IMR-90 (cell line): ENCODE results near the gene POLR2E. TPM values are rescaled to one million over a fixed set of nuclear protein-coding genes. Genes with fewer than 3 reads are reported as not detected.

Source experiments
- ATAC-seq: fragments of 200-7000 bp; cut with Tn5 transposase; 2 replicates; pipeline ENCODE4 v1.9.1; 2020; ENCODE audit warnings: low read depth, mild to moderate bottlenecking, moderate library complexity
- BruUV-seq: library from RNA; stranded (reverse); fragments of 400-500 nt; replicated peaks from 2 replicates; lab custom pipeline; 2021; lab: Mats Ljungman, UMichigan
- CTCF ChIA-PET: fragments of 300-600 bp; formaldehyde crosslinking; extraction: SDS; loops from one replicate; lab custom pipeline; 2021; ENCODE audit warnings: antibody characterized with exemption; lab: Yijun Ruan, JAX
- POLR2A ChIA-PET: fragments of 300-600 bp; sonication (Branson Sonifier 250); formaldehyde crosslinking; loops from one replicate; lab custom pipeline; 2022; ENCODE audit warnings: antibody characterized with exemption; ENCODE audit not compliant: unreplicated experiment; lab: Charles Lee
- DNase-seq: peaks from one replicate; pipeline ENCODE4 v3.0.0; 2013
- H2AFZ ChIP-seq: replicated peaks from 2 replicates; pipeline ENCODE3; 2013; ENCODE audit warnings: low read length, mild to moderate bottlenecking; ENCODE audit not compliant: poor library complexity
- H2AK5ac ChIP-seq: 2 replicates; pipeline ENCODE4 v1.6.1; 2013; ENCODE audit warnings: low read depth, low read length, inconsistent platforms
- H2AK9ac ChIP-seq: replicated peaks from 2 replicates; pipeline ENCODE3; 2013; ENCODE audit warnings: mild to moderate bottlenecking, low read depth, low read length, moderate library complexity; ENCODE audit not compliant: poor library complexity
- H2BK120ac ChIP-seq: 2 replicates; pipeline ENCODE4 v1.6.1; 2013; ENCODE audit warnings: low read depth, low read length, inconsistent platforms
- H2BK15ac ChIP-seq: 3 replicates; pipeline ENCODE4 v1.6.1; 2013; ENCODE audit warnings: low read depth, low read length, inconsistent platforms
- H2BK20ac ChIP-seq: 2 replicates; pipeline ENCODE4 v1.6.1; 2013; ENCODE audit warnings: low read depth, mild to moderate bottlenecking, inconsistent platforms, low read length, moderate library complexity
- H2BK5ac ChIP-seq: 2 replicates; pipeline ENCODE4 v1.6.1; 2013; ENCODE audit warnings: mild to moderate bottlenecking, low read depth, low read length, inconsistent platforms; ENCODE audit not compliant: poor library complexity, severe bottlenecking
- H3K14ac ChIP-seq: replicated peaks from 2 replicates; pipeline ENCODE4 v1.6.1; 2013; ENCODE audit warnings: low read depth, low read length, inconsistent platforms
- H3K18ac ChIP-seq: 2 replicates; pipeline ENCODE4 v1.6.1; 2013; ENCODE audit warnings: low read depth, low read length, control low read depth
- H3K23ac ChIP-seq: 2 replicates; pipeline ENCODE4 v1.6.1; 2013; ENCODE audit warnings: low read depth, low read length, inconsistent platforms
- H3K27ac ChIP-seq: 2 replicates; pipeline ENCODE4 v1.5.1; 2013; ENCODE audit warnings: mild to moderate bottlenecking, control low read depth, low read length; ENCODE audit not compliant: insufficient read depth
- H3K27me3 ChIP-seq: 2 replicates; pipeline ENCODE4 v1.6.1; 2013; ENCODE audit warnings: low read length; ENCODE audit not compliant: control insufficient read depth, insufficient read depth
- H3K36me3 ChIP-seq: 2 replicates; pipeline ENCODE4 v1.6.1; 2013; ENCODE audit warnings: low read length, mixed read lengths; ENCODE audit not compliant: control insufficient read depth, insufficient read depth
- H3K4ac ChIP-seq: 2 replicates; pipeline ENCODE4 v1.6.1; 2013; ENCODE audit warnings: low read depth, low read length, inconsistent platforms
- H3K4me1 ChIP-seq: 2 replicates; pipeline ENCODE4 v1.6.1; 2013; ENCODE audit warnings: low read length, mixed read lengths; ENCODE audit not compliant: control insufficient read depth, insufficient read depth
- H3K4me2 ChIP-seq: 2 replicates; pipeline ENCODE4 v1.6.1; 2013; ENCODE audit warnings: low read depth, mild to moderate bottlenecking, control low read depth, low read length, moderate library complexity
- H3K4me3 ChIP-seq: 2 replicates; pipeline ENCODE4 v1.5.1; 2013; ENCODE audit warnings: low read depth, mild to moderate bottlenecking, control low read depth, low read length, moderate library complexity; ENCODE audit not compliant: insufficient read depth
- H3K56ac ChIP-seq: 2 replicates; pipeline ENCODE4 v1.6.1; 2013; ENCODE audit warnings: low read length, inconsistent platforms; ENCODE audit not compliant: insufficient read depth; ENCODE audit errors: extremely low read depth
- H3K79me1 ChIP-seq, 2 experiments: 2 replicates each; pipeline ENCODE4 v1.6.1; 2013; ENCODE audit warnings: low read length in 2 of 2, inconsistent platforms in 1 of 2, low read depth in 1 of 2
- H3K9ac ChIP-seq: 2 replicates; pipeline ENCODE4 v1.6.1; 2013; ENCODE audit warnings: low read depth, low read length, control low read depth
- H3K9me1 ChIP-seq: 2 replicates; pipeline ENCODE4 v1.6.1; 2013; ENCODE audit warnings: low read length, inconsistent platforms; ENCODE audit not compliant: insufficient read depth
- H3K9me3 ChIP-seq: 2 replicates; pipeline ENCODE4 v1.6.1; 2013; ENCODE audit warnings: low read length; ENCODE audit not compliant: control insufficient read depth, insufficient read depth
- H4K20me1 ChIP-seq: 2 replicates; pipeline ENCODE4 v1.6.1; 2013; ENCODE audit warnings: low read length, inconsistent platforms; ENCODE audit not compliant: insufficient read depth
- H4K5ac ChIP-seq: 2 replicates; pipeline ENCODE4 v1.6.1; 2013; ENCODE audit warnings: mild to moderate bottlenecking, low read depth, low read length, control low read depth
- H4K8ac ChIP-seq, 2 experiments: 2 replicates each; pipeline ENCODE4 v1.6.1; 2013; ENCODE audit warnings: low read depth in 2 of 2, low read length in 2 of 2, control low read depth in 1 of 2, inconsistent platforms in 1 of 2
- H4K91ac ChIP-seq: 2 replicates; pipeline ENCODE4 v1.6.1; 2013; ENCODE audit warnings: low read depth, low read length, inconsistent platforms; ENCODE audit not compliant: insufficient read depth
- CEBPB ChIP-seq: IDR thresholded peaks from 2 replicates; pipeline ENCODE4 v1.6.1; 2012; ENCODE audit warnings: low read depth, low read length, improper control_type of control experiment
- CHD1 ChIP-seq: IDR thresholded peaks from 2 replicates; pipeline ENCODE4 v1.6.1; 2012; ENCODE audit warnings: low read depth, low read length, improper control_type of control experiment
- ELK1 ChIP-seq: fragments of 150-350 bp; IDR thresholded peaks from 2 replicates; pipeline ENCODE4 v1.6.1; 2016; ENCODE audit warnings: low read depth, mild to moderate bottlenecking, low read length, moderate library complexity, borderline replicate concordance
- FOS ChIP-seq: fragments of 150-350 bp; IDR thresholded peaks from 2 replicates; pipeline ENCODE4 v1.6.1; 2016; ENCODE audit warnings: low read depth, low read length
- MAZ ChIP-seq: IDR thresholded peaks from 2 replicates; pipeline ENCODE4 v1.6.1; 2012; ENCODE audit warnings: low read depth, mild to moderate bottlenecking, low read length, improper control_type of control experiment, moderate library complexity, borderline replicate concordance
- MXI1 ChIP-seq: IDR thresholded peaks from 2 replicates; pipeline ENCODE4 v1.6.1; 2012; ENCODE audit warnings: low read depth, mild to moderate bottlenecking, low read length, moderate library complexity, borderline replicate concordance
- NFE2L2 ChIP-seq: fragments of 150-350 bp; IDR thresholded peaks from 2 replicates; pipeline ENCODE4 v1.6.1; 2016; ENCODE audit warnings: low read depth, mild to moderate bottlenecking, low read length
- POLR2A ChIP-seq: IDR thresholded peaks from 2 replicates; pipeline ENCODE4 v1.6.1; 2012; ENCODE audit warnings: mild to moderate bottlenecking, low read depth, low read length
- RAD21 ChIP-seq: IDR thresholded peaks from 2 replicates; pipeline ENCODE4 v1.6.1; 2012; ENCODE audit warnings: low read length, improper control_type of control experiment
- RCOR1 ChIP-seq: IDR thresholded peaks from 2 replicates; pipeline ENCODE4 v1.6.1; 2012; ENCODE audit warnings: mild to moderate bottlenecking, low read length, improper control_type of control experiment; ENCODE audit not compliant: insufficient replicate concordance
- RFX5 ChIP-seq: IDR thresholded peaks from 2 replicates; pipeline ENCODE4 v1.8.0; 2012; ENCODE audit warnings: low read depth, mild to moderate bottlenecking, low read length, moderate library complexity
- USF2 ChIP-seq: fragments of 150-350 bp; IDR thresholded peaks from 2 replicates; pipeline ENCODE4 v1.6.1; 2017; ENCODE audit warnings: mild to moderate bottlenecking, antibody characterized with exemption, low read length, low read depth
- WGBS, 2 experiments: methylation state at CpG; one replicate each; pipeline versions ENCODE4 v1.1.5 to v1.1.7; 2013; ENCODE audit warnings: missing lambda C conversion rate in 2 of 2; ENCODE audit not compliant: insufficient read length in 1 of 2; ENCODE audit errors: extremely low coverage in 2 of 2; 5-methylcytosine and 5-hydroxymethylcytosine counted together
- dilution Hi-C: fragments of 300-500 bp; cut with HindIII; formaldehyde crosslinking; loops from one replicate; pipeline ENCODE4 v1.14.3; 2018; ENCODE audit warnings: low sequenced_read_pairs; ENCODE audit not compliant: unreplicated experiment
- in situ Hi-C: fragments of 300-500 bp; cut with MboI; formaldehyde crosslinking; loops from 3 replicates; pipeline ENCODE4 v1.14.3; 2019; ENCODE audit warnings: low sequenced_read_pairs, inconsistent platforms, mixed read lengths
- intact Hi-C: fragments of 100-400 bp; cut with micrococcal nuclease; formaldehyde crosslinking; loops from 2 replicates; pipeline ENCODE4 v1.10.0; 2022
- polyA plus RNA-seq, 3 experiments: library from polyadenylated mRNA; depleted of rRNA; stranded (reverse); fragments of >200 nt; gene quantifications; 2 replicates each; pipeline ENCODE4 v1.2.3, GENCODE V29; 2012; ENCODE audit warnings: low replicate concordance in 1 of 3
- total RNA-seq: library from RNA; depleted of rRNA; stranded (reverse); fragments of >200 nt; gene quantifications from 2 replicates; pipeline ENCODE4 v1.2.3, GENCODE V29; 2012

POLR2E gene
- total and polyA plus RNA-seq, 2 of the 4 experiments (the other 2 are of a cell fraction), result 294 to 391 TPM

- TF ChIP-seq ELK1 (no peak), CEBPB (no peak)
Observed at GRCh38 chr19:1053176-1054101, 41.7 kb downstream of the POLR2E start (continued).

GRCh38 chr19:1052349-1052975, 42.7 kb downstream of the POLR2E start:
- no peak overlapping the region for H2BK5ac ChIP-seq
- WGBS, 2 experiments, result no CpG with 5 or more reads among the region's 5 CpGs
- intact Hi-C loops (no loop called here), dilution Hi-C loops (no loop called here), in situ Hi-C loops (no loop called here)
- ChIA-PET POLR2A (no interaction called here), CTCF (no interaction called here)
- H3K4me2 ChIP-seq, result no peak overlapping the region
- H2AK9ac ChIP-seq, result no peak overlapping the region
- H2BK120ac ChIP-seq, result no peak overlapping the region
- TF ChIP-seq CEBPB (no peak), USF2 (no peak), POLR2A (no peak), FOS (no peak), MAZ (no peak), RCOR1 (no peak), NFE2L2 (no peak), ELK1 (no peak), RFX5 (no peak), CHD1 (no peak), RAD21 (no peak), MXI1 (no peak)
- no peaks in the 10 kb centered on the region for H3K9me1 ChIP-seq
- DNase-seq, result no peak
- no peak overlapping the region for H3K56ac ChIP-seq
- no peak overlapping the region for H3K23ac ChIP-seq
- no peak overlapping the region for H3K4me3 ChIP-seq
- H3K27ac ChIP-seq, result no peak overlapping the region
- H3K79me1 ChIP-seq, result no peaks in the 10 kb centered on the region
- peaks cover 27% of the 10 kb centered on the region for H3K9me3 ChIP-seq
- no peak overlapping the region for H4K91ac ChIP-seq
- no peak overlapping the region for H2AK5ac ChIP-seq
- no peak overlapping the region for H3K4ac ChIP-seq
- H2BK20ac ChIP-seq, result no peak overlapping the region
- no peak overlapping the region for H3K9ac ChIP-seq
- H3K18ac ChIP-seq, result no peak overlapping the region
- no peak for ATAC-seq
- H3K27me3 ChIP-seq, result no peaks in the 10 kb centered on the region
- H4K8ac ChIP-seq, result no peak overlapping the region
- no peak overlapping the region for H3K14ac ChIP-seq
- H2BK15ac ChIP-seq, result no peak overlapping the region
- no peaks in the 10 kb centered on the region for H4K20me1 ChIP-seq
- no TSS peak for BruUV-seq
- H4K5ac ChIP-seq, result no peak overlapping the region
- H3K4me1 ChIP-seq, result no peaks in the 10 kb centered on the region
- H3K36me3 ChIP-seq, result peaks cover 1% of the 10 kb centered on the region; the same call in 1 of the 2 replicates
- H2AFZ ChIP-seq, result no peak overlapping the region
